Erythroblast (primary cell): ENCODE data around the gene CMBL.

Source experiments
- GATA1 ChIP-seq: IDR thresholded peaks from 2 replicates; pipeline ENCODE4 v1.6.1; 2011; ENCODE audit warnings: low read depth, mild to moderate bottlenecking, control low read depth, low read length, moderate library complexity
- POLR2A ChIP-seq: IDR thresholded peaks from 2 replicates; pipeline ENCODE4 v1.6.1; 2011; ENCODE audit warnings: mild to moderate bottlenecking, low read length

- no peak for TF ChIP-seq POLR2A
- TF ChIP-seq GATA1, result no peak
These were observed 46.6 kb upstream of the CMBL start for GRCh38 chr5:10354048-10354872.
